Endometrial microvascular endothelial cells (primary cell): ENCODE data around the gene LRRC25. TPM values are rescaled to one million over a fixed set of nuclear protein-coding genes. Genes with fewer than 3 reads are reported as not detected.
"Not testable (repeated sequence)": the region's sequence is repeated elsewhere in the genome, so short reads cannot be mapped to it uniquely, and the experiment has no call there.

Experiments used
- in situ Hi-C: cut with HindIII; loops from 2 replicates; pipeline ENCODE4 v1.10.0; 2017; ENCODE audit warnings: low sequenced_read_pairs, low pct_unique_long_range_greater_than_20kb; ENCODE audit errors: inconsistent ontology term
- total RNA-seq: library from RNA; depleted of rRNA; stranded (reverse); fragments of >200 nt; gene quantifications from one replicate; pipeline ENCODE4 v1.2.3, GENCODE V29; 2015; ENCODE audit errors: inconsistent ontology term

Gene LRRC25
- total RNA-seq, 1 donor from 2014 or later = not detected

DNA sequence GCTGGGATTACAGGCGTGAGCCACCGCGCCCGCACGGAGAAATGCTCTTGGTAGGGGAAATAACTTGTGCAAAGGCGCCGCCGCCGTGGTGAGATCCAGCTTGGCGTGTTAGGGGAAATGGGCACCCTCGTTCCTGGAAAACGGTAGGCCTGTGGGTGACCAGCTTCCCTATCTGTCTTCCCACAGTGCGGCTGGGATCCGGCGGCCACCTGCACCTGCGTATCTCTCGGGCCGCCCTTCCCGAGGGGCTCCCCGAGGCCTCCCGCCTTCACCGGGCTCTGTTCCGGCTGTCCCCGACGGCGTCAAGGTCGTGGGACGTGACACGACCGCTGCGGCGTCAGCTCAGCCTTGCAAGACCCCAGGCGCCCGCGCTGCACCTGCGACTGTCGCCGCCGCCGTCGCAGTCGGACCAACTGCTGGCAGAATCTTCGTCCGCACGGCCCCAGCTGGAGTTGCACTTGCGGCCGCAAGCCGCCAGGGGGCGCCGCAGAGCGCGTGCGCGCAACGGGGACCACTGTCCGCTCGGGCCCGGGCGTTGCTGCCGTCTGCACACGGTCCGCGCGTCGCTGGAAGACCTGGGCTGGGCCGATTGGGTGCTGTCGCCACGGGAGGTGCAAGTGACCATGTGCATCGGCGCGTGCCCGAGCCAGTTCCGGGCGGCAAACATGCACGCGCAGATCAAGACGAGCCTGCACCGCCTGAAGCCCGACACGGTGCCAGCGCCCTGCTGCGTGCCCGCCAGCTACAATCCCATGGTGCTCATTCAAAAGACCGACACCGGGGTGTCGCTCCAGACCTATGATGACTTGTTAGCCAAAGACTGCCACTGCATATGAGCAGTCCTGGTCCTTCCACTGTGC, 9.1 kb downstream of the LRRC25 start:
- in situ Hi-C loops = no loop called here

DNA sequence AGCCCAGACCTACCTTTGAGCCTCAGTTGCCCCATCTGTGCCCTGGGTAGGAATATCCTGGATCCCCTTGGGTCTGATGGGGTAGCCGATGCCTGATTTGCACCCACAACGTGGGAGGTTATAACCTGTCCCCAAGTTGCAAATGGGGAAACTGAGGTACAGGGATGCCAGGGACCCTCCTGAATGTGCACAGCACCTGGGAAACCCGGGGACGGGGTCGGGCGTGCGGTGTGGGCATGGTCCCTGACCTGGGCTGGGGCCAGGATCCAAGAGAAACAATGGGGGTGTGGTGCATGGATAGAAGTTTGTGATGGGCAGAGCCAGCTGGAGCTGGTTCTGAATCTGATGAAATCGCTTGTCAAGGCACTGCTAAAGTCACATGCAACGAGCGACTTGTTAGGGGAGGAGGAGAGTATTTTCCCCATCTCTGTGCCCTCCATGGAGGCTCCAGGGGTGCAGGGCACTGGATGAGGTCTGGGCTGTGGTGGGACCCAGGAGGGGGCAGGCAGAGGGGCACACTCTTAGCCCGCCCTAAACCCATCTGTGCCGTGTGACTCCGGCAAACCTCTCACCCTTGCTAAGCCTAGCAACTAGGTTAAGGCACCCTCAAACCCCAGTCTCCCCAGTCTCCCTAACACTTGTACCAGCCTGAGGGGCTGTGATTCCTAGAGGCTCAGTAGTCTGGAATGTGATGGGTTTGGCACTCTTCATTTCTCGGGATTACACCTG, 10.7 kb downstream of the LRRC25 start:
- in situ Hi-C loops = no loop called here

DNA sequence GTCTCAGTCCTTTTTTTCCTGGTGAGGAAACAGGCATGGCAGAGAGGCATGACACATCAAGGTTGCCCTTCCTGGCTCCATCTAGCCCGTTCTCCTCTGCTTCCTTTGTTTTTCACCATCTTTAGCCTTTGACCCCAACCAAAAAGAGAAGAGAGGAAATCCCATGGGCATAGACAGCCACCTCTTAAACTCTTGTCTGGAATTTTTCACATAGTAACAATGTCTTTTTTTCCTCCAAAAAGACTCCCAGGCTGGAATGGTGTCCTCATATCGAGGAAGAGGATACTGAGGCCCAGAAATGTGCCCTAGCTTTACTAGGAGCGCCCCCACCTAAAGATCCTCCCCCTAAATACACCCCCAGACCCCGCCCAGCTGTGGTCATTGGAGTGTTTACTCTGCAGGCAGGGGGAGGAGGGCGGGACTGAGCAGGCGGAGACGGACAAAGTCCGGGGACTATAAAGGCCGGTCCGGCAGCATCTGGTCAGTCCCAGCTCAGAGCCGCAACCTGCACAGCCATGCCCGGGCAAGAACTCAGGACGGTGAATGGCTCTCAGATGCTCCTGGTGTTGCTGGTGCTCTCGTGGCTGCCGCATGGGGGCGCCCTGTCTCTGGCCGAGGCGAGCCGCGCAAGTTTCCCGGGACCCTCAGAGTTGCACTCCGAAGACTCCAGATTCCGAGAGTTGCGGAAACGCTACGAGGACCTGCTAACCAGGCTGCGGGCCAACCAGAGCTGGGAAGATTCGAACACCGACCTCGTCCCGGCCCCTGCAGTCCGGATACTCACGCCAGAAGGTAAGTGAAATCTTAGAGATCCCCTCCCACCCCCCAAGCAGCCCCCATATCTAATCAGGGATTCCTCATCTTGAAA, 11.5 kb downstream of the LRRC25 start, which contains the start of gene GDF15:
Gene GDF15, plus strand, starts transcription at position 484 of the 868 bp plus-strand sequence. Its CDS starts 32 bp downstream, at position 516.
- in situ Hi-C loops = no loop called here

DNA sequence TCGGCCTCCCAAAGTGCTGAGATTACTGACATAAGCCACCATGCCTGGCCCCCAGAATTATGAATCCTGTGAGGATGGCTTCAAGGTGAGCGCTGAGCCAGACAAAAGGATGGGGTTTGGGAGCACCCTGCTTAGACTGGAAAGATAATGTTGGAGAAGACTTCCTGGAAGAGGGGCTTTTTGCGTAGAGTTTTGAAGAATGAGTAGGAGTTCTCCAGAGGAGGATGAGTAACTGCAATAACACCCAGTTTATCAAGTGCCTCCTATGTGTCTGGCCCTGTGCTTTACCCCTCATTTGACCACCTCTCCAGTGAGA, 12.1 kb downstream of the LRRC25 start:
- in situ Hi-C loops = no loop called here

DNA sequence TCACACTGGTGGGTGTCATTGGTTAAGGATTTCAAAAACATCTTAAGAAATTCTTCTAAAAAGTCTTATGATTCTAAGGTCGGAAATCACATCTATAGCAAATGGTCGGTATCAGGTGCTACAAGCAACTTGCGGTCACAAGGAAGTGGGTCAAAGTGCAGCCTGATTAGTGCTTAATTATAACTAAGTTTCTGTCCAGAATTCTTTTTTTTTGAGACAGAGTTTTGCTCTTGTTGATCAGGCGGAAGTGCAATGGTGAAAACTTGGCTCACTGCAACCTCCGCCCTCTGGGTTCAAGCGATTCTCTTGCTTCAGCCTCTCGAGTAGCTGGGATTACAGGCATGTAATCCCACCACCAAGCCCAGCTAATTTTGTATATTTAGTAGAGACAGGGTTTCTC, 12.6 kb downstream of the LRRC25 start:
- in situ Hi-C loops = no loop called here

DNA sequence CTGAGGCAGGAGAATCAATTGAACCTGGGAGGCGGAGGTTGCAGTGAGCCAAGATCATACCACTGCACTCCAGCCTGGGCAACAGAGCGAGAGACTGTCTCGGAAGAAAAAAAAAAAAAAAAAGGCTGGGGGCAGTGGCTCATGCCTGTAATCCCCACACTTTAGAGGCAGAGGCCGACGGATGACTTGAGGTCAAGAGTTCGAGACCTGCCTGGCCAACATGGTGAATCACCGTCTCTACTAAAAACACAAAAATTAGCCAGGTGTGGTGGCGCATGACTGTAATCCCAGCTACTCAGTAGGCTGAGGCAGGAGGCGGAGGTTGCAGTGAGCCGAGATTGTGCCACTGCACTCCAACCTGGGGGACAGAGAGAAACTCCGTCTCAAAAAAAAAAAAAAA, 13.8 kb downstream of the LRRC25 start:
- in situ Hi-C loops = not testable (repeated sequence)

DNA sequence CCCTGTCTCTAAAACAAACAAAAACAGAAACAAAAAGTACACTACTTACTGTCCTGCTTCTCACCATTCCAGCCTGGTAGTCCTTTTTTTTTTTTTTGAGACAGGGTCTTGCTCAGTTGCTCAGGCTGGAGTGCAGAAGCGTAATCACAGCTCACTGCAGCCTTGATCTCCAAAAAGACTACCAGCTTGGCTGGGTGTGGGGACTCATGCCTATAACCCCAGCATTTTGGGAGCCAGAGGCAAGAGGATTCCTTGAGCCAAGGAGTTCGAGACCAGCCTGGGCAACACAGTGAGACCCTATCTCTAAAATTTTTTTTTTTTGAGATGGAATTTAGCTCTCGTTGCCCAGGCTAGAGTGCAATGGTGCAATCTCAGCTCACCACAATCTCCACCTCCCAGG, 16.6 kb downstream of the LRRC25 start:
- in situ Hi-C loops = no loop called here

DNA sequence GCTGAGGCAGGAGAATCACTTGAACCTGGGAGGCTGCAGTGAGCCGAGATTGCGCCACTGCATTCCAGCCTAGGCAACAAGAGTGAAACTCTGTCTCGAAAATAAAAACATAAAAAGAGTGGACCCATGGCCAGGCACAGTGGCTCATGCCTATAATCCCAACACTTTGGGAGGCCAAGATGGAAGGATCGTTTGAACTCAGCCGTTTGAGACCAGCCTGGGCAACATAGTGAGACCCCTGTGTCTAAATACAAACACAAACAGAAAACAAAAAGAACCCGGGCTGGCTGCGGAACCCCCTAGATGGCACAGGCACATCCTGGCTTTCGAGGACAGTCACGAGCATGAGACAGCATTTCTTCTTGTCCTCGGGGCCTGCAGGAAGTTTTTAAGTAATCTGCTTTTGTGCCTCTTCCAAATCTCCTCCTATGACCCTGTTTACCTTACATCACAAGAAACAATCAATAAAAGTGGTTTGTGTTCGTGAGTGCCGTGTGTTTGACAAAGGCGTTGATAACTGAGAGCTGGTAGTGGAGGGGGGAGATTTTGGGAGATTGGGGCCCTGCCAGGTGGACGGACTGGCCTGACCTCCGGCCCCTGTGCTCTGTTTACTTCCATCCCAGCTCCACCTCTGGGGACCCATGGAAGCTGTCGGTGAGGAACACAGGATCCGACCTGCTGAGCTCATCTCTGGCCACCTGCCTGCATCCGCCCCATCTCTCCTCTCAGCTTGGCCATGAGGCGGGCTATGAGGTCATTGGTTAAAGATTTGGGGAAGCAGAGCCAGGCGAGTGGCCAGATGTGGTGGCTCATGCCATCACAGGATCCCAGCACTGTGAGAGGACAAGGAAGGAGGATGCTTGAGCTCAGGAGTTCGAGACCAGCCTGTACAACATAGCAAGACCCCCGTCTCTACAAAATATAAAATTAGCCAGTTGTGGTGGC, 17.3 kb downstream of the LRRC25 start:
- in situ Hi-C loops = no loop called here

DNA sequence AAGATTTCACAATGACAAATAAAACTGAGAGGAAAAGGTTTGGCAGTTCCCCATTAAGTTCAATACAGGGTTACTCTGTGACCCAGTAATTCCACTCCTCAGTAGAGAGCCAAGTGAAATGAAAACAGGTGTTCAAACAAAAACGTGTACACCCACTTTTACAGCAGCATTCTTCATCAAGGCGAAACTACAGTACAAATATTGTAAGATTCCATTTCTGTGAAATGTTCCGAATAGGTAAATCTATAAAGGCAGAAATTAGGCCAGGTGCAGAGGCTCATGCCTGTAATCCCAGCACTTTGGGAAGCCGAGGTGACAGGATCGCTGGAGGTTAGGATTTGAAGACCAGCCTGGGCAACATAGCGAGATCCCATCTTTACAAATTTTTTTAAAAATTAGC, 20.4 kb downstream of the LRRC25 start:
- in situ Hi-C loops = no loop called here

DNA sequence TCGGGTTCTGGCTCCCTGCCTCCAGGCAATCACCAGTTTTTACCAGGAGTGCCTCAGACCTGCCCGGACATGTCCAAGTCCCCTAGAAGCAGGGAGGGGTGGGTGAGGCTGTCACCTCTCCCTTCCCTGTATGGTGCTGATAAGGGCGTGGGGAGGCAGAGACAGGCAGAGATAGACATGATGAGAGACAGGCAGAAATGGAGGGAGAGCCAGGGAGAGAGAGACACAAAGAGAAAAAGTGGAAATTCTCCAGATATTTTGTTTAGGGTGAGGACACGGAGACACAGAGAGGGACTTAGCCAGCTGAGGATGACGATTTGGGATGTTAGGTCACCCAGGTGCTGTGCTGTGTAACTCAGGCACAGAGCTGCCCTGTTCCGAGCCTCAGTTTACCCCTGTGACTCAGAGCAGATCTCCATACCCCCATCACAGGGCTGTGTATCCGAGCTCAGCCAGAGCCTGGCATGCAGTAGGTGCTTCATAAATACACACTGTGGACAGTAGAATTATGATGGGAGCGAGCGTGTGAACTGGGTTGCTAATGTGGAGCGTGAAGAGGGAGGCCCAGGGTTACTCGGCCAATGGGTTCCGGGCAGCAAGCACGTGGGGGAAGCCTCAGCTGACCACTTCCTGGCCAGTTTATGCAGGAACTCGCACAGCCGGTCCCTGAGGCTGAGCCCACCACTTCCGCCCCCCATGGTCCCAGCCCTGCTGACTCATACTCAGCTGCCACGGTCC, 23.4 kb downstream of the LRRC25 start:
- in situ Hi-C loops = no loop called here

DNA sequence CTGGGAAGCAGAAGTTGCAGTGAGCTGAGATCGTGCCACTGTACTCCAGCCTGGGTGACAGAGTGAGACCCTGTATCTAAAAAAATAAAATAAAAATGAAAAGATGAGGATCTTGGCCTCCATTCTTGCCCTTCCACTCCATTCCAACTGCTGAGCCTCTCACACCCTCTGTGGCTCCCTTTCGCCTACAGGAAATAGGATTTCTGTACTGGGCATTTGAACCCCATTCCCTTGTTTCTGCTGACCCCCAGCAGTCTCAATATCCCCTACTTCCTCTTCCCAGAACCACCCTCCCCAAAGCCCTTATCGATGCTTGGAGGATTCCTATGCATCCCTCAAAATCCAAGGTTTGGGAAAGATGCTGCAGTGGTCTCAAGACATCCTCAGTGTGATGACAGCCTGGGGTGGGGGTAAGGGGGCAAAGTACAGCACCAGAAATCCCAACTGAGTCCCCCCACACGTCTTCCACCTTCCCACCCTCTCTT, 24.0 kb downstream of the LRRC25 start:
- in situ Hi-C loops = no loop called here

DNA sequence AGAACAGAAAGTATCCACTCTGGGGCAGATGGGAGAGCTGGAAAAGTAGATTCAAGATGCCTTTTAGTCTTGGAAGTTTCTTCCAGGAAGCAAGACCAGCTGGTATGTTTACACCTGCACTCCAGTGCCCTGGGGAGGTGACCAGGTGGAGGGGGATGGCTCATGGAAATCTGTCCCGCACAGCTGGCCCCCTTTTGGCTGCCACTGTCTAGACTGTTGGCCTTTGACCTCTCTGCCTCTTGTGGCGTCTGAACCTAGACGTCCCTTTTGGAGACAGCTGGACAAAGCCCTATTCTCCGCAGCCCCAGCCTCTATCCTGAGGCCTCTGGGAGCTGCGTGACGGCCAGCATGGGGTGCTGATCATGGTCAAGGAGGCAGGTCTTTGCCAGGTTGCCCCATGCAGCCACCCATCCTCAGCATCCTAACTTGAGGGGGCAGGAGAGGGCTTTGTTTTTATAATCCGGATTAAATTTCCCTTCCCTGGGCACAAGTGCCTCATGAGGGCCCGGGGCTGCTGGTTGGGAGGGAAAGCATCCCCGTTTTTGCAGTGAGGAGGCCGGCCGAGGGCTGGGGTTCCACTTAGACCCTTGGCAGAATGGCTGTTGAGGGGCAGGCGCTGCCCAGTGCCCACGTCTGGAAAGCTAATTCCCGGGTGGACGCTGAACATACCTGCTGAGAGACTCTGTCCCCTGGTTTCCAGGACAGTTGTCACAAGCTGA, 28.8 kb downstream of the LRRC25 start:
- in situ Hi-C loops = no loop called here

DNA sequence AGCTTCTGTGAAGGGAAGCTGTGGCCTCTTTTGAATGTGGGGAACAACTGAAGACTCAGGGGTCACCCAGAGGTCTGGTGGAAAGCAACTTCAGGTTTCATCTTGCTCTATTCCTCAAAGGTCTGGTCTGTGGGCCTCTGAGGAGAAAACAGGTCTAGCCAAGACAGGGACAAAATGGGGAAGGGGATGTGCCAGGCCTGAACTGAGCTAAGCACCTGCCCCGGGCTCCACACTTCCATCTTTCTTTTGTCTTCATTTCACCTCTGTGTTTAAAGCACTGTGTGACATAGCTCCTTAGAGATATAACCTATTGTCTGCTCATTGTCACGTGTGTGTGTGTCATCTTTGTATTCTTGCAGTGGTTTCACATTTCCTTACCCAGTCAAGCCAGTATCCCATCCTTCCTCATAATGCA, 31.4 kb downstream of the LRRC25 start:
- in situ Hi-C loops = no loop called here

DNA sequence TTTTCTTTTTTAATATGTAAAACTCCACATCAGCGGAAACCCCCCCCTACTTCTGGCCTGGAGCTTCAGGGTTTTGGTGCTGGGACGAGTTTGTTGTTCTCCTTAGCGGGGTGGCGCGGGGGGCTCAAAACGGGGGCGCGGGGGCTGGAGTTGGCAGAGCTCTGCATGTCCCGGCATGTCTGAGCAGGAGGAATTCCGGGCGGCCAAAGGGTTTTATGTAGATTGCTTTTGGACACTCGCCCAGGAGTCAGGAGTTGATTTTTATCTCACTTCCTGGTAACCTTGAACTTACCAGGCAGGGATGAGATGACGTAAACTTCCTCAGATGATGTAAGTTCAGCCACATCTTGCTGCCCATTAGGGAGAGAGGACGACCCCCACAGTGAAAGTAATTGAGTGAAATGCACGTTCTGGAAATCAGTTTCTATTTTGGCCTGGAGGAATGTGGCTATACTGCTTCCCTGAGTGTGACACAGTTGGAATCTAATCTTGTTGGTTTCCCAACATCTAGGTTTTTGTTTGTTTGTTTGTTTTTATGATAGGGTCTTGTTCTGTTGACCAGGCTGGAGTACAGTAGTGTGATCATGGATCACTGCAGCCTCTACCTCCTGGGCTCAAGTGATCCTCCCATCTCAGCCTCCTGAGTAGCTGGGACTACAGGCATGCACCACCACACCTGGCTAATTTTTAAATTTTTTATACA, 32.4 kb downstream of the LRRC25 start:
- in situ Hi-C loops = no loop called here

DNA sequence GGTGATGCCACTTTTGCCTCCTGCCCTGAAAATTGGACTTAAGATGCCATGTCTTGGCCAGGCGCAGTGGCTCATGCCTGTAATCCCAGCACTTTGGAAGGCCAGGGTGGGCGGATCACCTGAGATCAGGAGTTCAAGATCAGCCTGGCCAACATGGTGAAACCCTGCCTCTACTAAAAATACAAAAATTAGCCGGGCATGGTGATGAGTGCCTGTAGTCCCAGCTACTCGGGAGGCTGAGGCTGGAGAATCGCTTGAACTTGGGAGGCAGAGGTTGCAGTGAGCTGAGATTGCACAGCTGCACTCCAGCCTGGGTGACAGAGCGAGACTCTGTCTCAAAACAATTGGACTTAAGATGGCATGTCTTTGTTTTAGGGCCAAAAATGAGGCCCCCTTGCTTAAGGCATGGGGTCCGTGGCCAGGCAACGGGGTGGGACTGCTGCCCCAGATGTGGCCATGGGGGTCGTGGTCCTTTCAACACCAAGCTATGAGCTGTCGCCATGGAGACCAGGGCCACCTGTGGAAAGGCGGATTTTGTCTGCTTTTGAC, 33.1 kb downstream of the LRRC25 start:
- in situ Hi-C loops = not testable (repeated sequence)

DNA sequence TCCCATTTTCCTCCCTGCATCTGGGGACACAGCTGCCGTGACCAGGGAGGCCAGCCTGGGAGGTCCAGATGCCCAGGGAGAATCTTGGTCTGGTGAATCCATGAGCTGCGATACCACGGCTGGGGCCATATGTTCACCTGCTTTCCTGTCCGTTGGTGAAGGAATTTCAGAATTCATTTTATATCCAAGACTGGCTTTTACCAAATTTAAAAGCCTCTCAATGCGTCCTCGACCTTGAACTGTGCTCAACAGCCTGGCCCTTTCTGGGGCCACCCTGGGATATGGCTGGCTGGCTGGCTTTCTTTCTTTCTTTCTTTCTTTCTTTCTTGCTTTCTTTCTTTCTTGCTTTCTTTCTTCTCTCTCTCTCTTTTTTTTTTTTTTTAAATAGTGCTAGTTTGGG, 33.6 kb downstream of the LRRC25 start:
- in situ Hi-C loops = no loop called here
